ENCODE results near the gene SYPL2.
A peak's percentile ranks its signal among the peaks of the same experiment; 100 is the strongest.

The SYPL2 gene

GRCh38 chr1:109490934-109491302 lies 24.6 kb downstream of the SYPL2 start:
- FAIRE-seq (no peak), DNase-seq (ENCODE audit: low spot score) (no peak)

- FAIRE-seq, result no peak
- DNase-seq (ENCODE audit: low spot score), result no peak
These were observed 25.0 kb downstream of the SYPL2 start for GRCh38 chr1:109491372-109491771.

- FAIRE-seq (no peak), DNase-seq (ENCODE audit: low spot score) (no peak)
These were observed 26.4 kb downstream of the SYPL2 start for GRCh38 chr1:109492779-109493178.

GRCh38 chr1:109493227-109493626 lies 26.9 kb downstream of the SYPL2 start:
- DNase-seq (ENCODE audit: low spot score), result no peak

GRCh38 chr1:109493805-109494539 lies 27.6 kb downstream of the SYPL2 start, which contains the start of gene CYB561D1:
CYB561D1 (plus strand) TSS chr1:109494094; CDS start chr1:109494140, 46 bp downstream.
- FAIRE-seq, result peak; percentile 44
- DNase-seq (ENCODE audit: low spot score), result peak; percentile 98

More at GRCh38 chr1:109493227-109493626, 26.9 kb downstream of the SYPL2 start:
- FAIRE-seq, result no peak

- DNase-seq (ENCODE audit: low spot score) (no peak), FAIRE-seq (no peak)
These were observed 29.4 kb downstream of the SYPL2 start for GRCh38 chr1:109495738-109496137.

- DNase-seq (ENCODE audit: low spot score), result no peak
- FAIRE-seq, result no peak
These were observed 31.3 kb downstream of the SYPL2 start for GRCh38 chr1:109497449-109498160.

- DNase-seq (ENCODE audit: low spot score) (peak; percentile 53), FAIRE-seq (no peak)
These were observed 31.9 kb downstream of the SYPL2 start for GRCh38 chr1:109498161-109498801.

GRCh38 chr1:109499081-109499480 lies 32.7 kb downstream of the SYPL2 start:
- DNase-seq (ENCODE audit: low spot score), result no peak
- FAIRE-seq, result no peak

GRCh38 chr1:109499661-109500536 lies 33.6 kb downstream of the SYPL2 start:
- FAIRE-seq (no peak), DNase-seq (ENCODE audit: low spot score) (no peak)

- no peak for FAIRE-seq
These were observed 34.6 kb downstream of the SYPL2 start for GRCh38 chr1:109500941-109501381.

GRCh38 chr1:109501644-109502363 lies 35.5 kb downstream of the SYPL2 start:
- no peak for FAIRE-seq
- DNase-seq (ENCODE audit: low spot score), result no peak

More at GRCh38 chr1:109500941-109501381, 34.6 kb downstream of the SYPL2 start:
- DNase-seq (ENCODE audit: low spot score), result no peak

GRCh38 chr1:109502364-109502851 lies 36.1 kb downstream of the SYPL2 start:
- DNase-seq (ENCODE audit: low spot score), result no peak
- FAIRE-seq, result no peak

- no peak for DNase-seq (ENCODE audit: low spot score)
These were observed 37.6 kb downstream of the SYPL2 start for GRCh38 chr1:109503935-109504334.

GRCh38 chr1:109504974-109505373 lies 38.6 kb downstream of the SYPL2 start:
- FAIRE-seq (no peak), DNase-seq (ENCODE audit: low spot score) (no peak)

More at GRCh38 chr1:109503935-109504334, 37.6 kb downstream of the SYPL2 start:
- FAIRE-seq, result no peak

GRCh38 chr1:109508001-109508872 lies 41.9 kb downstream of the SYPL2 start:
- FAIRE-seq (no peak), DNase-seq (ENCODE audit: low spot score) (no peak)

GRCh38 chr1:109508873-109509175 lies 42.5 kb downstream of the SYPL2 start:
- FAIRE-seq (no peak), DNase-seq (ENCODE audit: low spot score) (no peak)

- FAIRE-seq, result peak; percentile 94
- peak; percentile 93 for DNase-seq (ENCODE audit: low spot score)
These were observed 43.1 kb downstream of the SYPL2 start, which contains the start of gene AMIGO1 for GRCh38 chr1:109509176-109510134. AMIGO1 (minus strand) TSS chr1:109509727; CDS start chr1:109508912, 815 bp downstream.

All from urothelium cell line (cell line).